A673 (cell line): ENCODE data around the gene TGFBR1.

ENCODE experiments used
- CTCF ChIP-seq: fragments of 300-800, 200-600 bp; sonication (generic); conservative IDR thresholded peaks from 2 replicates; pipeline ENCODE4 v1.5.1; 2017; ENCODE audit warnings: low read depth, mild to moderate bottlenecking, antibody characterized with exemption, low read length, moderate library complexity, mixed read lengths
- EZH2 ChIP-seq: fragments of 200-600 bp; sonication (generic); IDR thresholded peaks from 2 replicates; pipeline ENCODE4 v1.6.1; 2017; ENCODE audit warnings: borderline replicate concordance, low read depth, mild to moderate bottlenecking, mixed read lengths, antibody characterized with exemption, low read length; ENCODE audit not compliant: poor library complexity, severe bottlenecking

DNA sequence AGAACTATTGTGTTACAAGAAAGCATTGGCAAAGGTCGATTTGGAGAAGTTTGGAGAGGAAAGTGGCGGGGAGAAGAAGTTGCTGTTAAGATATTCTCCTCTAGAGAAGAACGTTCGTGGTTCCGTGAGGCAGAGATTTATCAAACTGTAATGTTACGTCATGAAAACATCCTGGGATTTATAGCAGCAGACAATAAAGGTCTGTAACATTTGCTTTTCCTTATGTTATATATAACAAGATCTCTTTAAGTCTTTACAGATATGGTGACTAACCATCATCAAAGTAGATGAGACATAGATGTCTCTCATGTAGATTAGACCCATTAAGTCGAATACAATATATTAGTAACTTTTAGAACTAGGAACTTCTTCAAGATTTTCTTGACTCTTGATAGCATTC is 33.0 kb downstream of the TGFBR1 start:
- TF ChIP-seq CTCF = no peak
- TF ChIP-seq EZH2 = no peak
